Globus pallidus (tissue), 1 donor: Measurements from ENCODE around the gene COBL.

ENCODE experiments used
- DNase-seq: peaks from one replicate; pipeline ENCODE4 v3.0.0-alpha.2; 2015; ENCODE audit warnings: low spot score

The COBL gene

DNA sequence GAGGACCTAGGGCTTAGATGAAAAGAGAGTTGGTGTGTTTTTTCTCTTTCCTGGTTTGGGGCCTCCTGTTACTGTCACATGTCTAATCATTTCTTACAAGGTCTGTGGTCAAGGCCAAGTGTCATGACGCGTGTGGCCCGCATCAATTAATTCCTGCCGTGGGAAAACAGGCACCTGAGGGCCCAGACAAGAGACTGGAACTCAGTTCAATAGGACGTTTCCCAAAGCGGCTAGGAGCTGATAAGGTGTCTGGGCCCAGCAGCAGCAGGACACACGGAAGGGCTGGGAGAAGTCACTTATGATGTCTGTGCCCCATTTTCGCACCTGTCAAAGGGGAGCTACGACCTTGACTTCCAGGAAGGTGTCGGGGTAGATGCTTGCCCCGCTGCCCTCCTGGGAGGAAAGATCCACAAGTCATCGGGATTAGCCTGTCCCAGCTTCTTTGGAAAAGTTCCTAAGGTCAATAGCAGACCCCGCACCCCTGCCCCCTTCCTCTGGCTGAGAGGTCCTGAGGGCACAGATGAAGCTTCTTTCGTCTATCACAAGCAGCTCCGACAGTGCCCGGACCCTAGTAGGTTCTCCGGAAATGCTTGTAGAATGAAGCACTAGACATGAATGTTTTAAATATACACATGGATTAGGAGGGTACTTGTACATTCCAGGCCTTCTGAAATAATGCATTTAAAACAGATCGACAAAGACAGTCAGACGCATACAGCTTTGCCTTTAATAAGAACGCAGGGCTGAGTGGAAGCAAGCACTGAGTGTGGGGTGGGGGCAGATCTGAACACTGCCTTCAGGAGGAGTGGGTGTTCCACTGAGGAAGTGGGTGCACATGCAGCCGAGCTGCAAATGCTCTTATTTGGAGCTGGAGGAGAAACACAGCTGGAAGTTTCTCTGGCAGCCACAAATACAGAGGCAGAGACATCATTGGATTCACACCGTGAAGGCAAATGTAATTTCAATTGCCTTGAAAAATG, 296.4 kb downstream of the COBL start:
- no peak for DNase-seq

- no peak for DNase-seq
These were observed 297.3 kb downstream of the COBL start for GRCh38 chr7:51019191-51019844.

DNA sequence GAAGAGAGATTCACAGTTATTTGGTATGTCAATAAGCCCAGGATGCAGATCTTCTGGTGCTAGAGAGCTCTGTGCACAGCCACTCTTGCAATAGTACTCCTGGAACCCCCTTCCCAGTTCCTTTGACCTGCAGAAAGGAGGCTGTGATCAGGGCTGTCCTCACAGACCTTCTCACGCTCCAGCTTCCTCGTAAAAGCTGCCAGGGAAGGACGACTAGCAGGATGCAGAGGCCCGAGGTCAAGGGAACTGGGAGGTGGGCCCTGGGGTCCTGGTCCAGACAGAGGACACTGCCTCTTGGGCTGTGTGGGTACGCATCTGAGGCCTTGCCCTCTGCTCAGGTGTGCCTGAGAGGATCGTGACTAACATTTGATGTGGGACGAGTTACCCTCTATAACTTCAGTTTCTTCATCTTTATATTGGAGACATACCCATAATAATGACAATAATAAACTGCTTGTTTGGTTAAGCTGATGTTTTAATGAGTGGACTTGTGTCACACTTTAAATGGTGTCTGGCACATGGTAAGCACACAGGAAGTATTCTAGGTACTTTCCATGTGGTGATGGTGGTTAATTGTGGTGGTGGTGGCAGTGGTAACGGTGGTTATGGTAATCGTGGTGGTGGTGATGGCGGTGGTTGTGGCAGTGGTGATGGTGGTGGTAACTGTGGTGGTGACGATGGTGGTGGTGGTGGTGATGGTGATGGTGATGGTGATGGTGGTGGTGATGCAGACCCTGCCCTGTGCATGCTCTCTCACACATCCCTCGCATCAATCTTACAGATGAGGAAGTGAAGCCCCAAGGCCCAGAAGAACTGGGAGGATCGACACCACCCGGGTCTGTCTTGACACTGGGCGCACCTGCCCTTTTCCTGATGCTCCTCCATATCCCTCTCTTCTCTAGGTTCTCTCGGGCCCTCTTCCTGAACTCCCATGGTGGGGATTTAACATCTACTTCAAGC, 298.8 kb downstream of the COBL start:
- DNase-seq: no peak

GRCh38 chr7:51016546-51016945, 300.1 kb downstream of the COBL start:
- DNase-seq: no peak

- no peak for DNase-seq
These were observed 301.0 kb downstream of the COBL start for GRCh38 chr7:51015581-51015980.

GRCh38 chr7:51014811-51015210, 301.8 kb downstream of the COBL start:
- no peak for DNase-seq

DNA sequence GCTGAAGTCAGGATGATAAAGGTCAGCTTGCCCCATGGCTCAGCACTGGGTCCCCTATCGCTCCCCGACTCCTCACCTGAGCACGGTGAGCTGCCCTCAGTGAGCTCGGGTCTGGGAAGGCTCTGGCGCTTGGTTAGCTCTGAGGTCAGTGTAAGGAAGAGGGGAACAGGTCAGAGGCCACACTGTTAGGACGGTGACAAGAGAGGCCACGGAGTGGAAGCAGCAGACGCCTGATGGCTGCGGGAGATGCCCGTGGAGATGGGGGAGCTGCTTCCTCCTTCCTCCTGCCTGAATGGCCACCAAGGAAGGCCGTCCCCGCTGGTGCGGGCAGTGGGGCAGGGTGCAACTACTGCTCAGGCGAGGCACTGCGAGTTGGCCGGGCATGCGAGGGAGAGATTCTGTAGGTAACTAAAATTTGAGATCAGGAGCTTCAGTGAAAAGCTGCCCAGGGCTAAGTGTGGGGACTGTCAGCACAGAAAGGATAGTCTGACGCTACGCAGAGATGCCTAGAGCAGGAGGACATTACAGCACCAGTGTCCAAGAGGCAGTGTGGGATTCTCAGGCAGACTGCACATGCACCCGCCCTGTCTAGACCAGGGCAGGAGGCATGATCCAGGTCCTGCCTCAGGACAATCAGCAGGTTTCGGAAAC, 302.6 kb downstream of the COBL start:
- DNase-seq: no peak

GRCh38 chr7:51013218-51013786, 303.3 kb downstream of the COBL start:
- DNase-seq: no peak

DNA sequence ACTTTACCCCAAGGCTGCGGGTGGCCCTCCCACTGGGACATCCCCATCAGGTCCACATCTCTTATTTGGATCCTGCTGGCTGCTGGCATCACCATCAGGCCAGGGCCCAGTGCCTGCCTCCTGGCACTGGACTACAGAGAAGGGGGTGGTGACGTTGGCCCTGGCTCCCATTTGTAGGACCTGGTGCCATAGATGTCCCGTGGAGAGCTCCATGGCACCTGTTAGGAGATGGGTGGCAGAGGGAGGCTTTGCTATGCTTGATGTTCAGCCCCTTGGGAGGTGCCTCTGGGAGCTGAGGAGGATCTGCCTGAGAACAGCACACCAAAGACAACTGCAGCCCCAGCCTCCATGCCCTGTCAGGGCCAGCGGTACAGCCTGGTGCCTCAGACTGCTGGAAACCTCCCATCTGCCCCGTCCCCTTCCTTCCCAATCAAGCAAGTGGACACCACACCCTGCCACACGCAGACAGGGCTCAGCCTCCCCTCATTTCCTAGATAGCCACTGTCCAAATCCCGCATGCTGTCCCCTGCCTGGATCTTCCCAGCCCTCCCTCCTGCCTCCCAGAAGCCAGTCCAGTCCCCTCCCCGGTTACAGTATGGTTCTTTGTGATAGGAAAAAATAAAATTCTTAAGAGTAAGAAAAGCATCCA, 303.9 kb downstream of the COBL start:
- no peak for DNase-seq

DNA sequence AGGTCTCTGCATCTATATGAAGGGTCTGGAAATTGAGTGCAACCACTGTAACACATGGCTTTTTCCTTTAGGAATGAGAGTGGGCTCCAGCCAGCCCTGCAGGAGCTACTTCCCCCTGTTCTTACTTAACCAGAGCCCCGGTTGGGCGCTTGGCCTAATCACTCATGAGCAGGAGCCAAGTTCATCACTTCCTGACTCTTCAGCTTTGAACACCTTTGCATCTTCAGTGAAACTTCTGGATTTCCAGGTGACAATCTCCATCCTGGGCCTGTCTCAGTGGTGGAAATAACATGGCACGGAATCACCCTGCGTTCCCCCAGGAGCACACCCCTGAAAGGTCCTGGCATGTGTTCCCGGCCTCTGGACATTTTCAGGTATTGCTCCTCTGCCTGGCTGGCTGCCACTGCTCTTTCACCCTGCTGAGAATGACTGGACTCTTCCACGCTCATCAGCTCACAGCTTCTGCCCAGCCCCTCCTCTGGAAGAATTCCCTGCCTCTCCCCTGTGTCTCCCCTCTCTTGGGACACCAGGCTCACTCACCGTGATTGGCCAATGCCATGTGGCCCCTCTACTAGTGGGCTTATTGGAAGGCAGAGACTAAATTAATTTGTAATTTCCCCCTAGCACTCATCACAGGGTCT, 304.8 kb downstream of the COBL start:
- DNase-seq: no peak

- no peak for DNase-seq
These were observed 306.1 kb downstream of the COBL start for GRCh38 chr7:51010534-51010933.

GRCh38 chr7:51009716-51010496, 306.7 kb downstream of the COBL start:
- no peak for DNase-seq

- no peak for DNase-seq
These were observed 308.8 kb downstream of the COBL start for GRCh38 chr7:51007551-51008505.

GRCh38 chr7:51006483-51007235, 309.9 kb downstream of the COBL start:
- no peak for DNase-seq

DNA sequence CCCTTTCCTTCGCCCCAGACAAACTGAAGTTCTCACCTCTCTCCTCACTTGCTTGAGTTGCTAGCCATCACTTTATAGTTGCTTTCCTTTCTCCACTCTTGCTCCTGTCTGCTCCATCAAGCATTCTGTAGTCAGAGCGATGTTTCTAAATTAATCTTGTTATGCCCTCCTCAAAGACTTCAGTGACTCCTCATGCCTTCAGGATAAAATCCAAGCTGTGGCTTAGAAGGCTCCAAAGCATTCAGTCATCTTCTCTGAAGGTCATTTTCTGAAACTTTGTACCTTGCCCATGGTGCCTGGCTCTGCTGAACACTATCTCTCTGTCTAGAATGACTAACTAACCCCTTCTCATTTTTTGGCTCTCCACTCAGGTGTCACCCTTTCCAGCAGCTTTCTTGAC, 311.5 kb downstream of the COBL start:
- DNase-seq: no peak

DNA sequence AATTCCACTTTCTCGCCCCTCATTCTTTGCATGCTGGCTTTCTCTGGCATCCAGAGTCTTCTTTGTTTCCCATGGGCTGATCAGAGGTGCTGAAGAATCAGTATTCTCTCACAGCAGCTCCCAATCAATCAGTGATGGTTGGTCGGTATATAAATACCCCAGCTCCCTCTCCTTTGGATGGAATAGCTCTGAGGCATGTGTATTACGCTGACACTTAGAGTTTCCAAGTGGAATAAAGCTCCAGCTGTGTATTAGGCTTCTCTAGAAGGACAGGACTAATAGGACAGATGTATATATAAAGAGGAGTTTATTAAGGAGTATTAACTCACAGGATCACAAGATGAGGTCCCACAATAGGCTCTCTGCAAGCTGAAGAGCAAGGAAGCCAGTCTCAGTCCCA, 315.7 kb downstream of the COBL start:
- DNase-seq: no peak

- no peak for DNase-seq
These were observed 321.8 kb downstream of the COBL start for GRCh38 chr7:50994753-50995319.
